ENCODE data around the gene FNTB. TPM values are rescaled to one million over a fixed set of nuclear protein-coding genes. Genes with fewer than 3 reads are reported as not detected.

Gene FNTB
- total and polyA plus RNA-seq, 2 donors (not counting 3 experiments of a cell fraction or from before 2014, with no cell fraction given), result 21.0 to 21.6 TPM

DNA sequence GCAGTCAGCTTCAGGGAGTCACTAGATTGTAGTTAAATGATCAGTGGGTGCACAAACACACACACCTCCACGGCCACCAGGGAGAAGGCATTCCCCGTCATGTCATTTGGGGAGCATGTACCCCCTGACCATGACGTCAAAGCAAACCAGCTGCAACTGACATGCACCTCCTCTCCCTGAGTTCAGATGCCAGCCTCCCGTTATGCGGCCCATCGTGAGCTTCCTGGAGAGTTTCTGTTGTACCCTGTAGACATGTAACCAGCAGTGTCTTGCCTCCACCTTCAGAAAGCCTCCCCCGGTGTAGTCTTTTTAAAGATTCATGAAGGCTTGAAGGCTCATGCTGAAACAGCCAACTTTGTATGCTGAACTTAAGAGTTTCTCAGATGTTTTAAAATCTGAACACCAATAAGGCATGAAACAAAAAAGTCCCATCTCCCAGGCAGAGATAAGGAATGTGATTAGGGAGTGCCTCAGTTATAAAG, 54.8 kb downstream of the FNTB start:
- Histone ChIP-seq H3K79me2 (ENCODE audit: control insufficient read depth, insufficient read depth, low read length) (no peaks in the 10 kb centered on the region), H2AFZ (ENCODE audit: low read depth, low read length) (no peak overlapping the region), H4K20me1 (replicated peaks; ENCODE audit: control insufficient read depth, extremely low read depth, insufficient read depth, low read length) (no peaks in the 10 kb centered on the region), H3K9me3 (replicated peaks; ENCODE audit: control insufficient read depth, insufficient read depth, low read length) (no peaks in the 10 kb centered on the region), H3K27ac (ENCODE audit: insufficient read depth, low read depth, low read length) (no peak overlapping the region), H3K4me2 (ENCODE audit: insufficient read depth, low read length) (no peak overlapping the region), H3K4me1 (ENCODE audit: control insufficient read depth, extremely low read depth, insufficient read depth, low read length) (no peaks in the 10 kb centered on the region), H3K4me3 (replicated peaks in 1 of 3; ENCODE audit: insufficient read depth in 1 of 3, low read depth in 1 of 3, low read length in 3 of 3) (no peak overlapping the region), H3K27me3 (ENCODE audit: control insufficient read depth in 2 of 2, insufficient read depth in 2 of 2, low read length in 2 of 2) (no peaks in the 10 kb centered on the region), H3K36me3 (ENCODE audit: control insufficient read depth in 2 of 2, extremely low read depth in 1 of 2, insufficient read depth in 2 of 2, low read length in 2 of 2) (peaks cover 3 to 5% of the 10 kb centered on the region in 2 experiments), H3K9ac (replicated peaks; ENCODE audit: extremely low read depth, insufficient read depth, low read length) (no peak overlapping the region), H3K9me1 (replicated peaks; ENCODE audit: control insufficient read depth, extremely low read depth, insufficient read depth, low read length) (no peaks in the 10 kb centered on the region)
- dilution Hi-C loops (cut with MboI; ENCODE audit: extremely low pct_ligation_motif_present, low sequenced_read_pairs), result no loop called here
- intact Hi-C loops (cut with micrococcal nuclease), result no loop called here
- no peak for FAIRE-seq
- DNase-seq (ENCODE audit: low read depth, low spot score), result no peak
- TF ChIP-seq GATA2 (IDR thresholded peaks at IDR 0.05; ENCODE audit: insufficient read depth, insufficient read length, low read depth, low read length) (no peak), POLR2A (IDR thresholded peaks at IDR 0.05; ENCODE audit: low read depth, low read length) (no peak), EZH2 (IDR thresholded peaks at IDR 0.05; ENCODE audit: borderline replicate concordance, low read depth, low read length, severe bottlenecking) (no peak), MYC (IDR thresholded peaks at IDR 0.05; ENCODE audit: low read depth, low read length) (no peak), FOS (IDR thresholded peaks at IDR 0.05; ENCODE audit: borderline replicate concordance, insufficient read depth, low read length) (no peak)
- BruUV-seq (replicated peaks), result no TSS peak
- ChIA-PET CTCF (interaction anchor here (1.2 kb wide), 1 partner anchor 11 kb away, joined by 5 read pairs; no protein-coding TSS in a partner anchor), POLR2A (interaction anchor here (0.6 kb wide), 1 partner anchor 61 kb away, joined by 3 read pairs; the partner anchor contains the start of gene MAX)

DNA sequence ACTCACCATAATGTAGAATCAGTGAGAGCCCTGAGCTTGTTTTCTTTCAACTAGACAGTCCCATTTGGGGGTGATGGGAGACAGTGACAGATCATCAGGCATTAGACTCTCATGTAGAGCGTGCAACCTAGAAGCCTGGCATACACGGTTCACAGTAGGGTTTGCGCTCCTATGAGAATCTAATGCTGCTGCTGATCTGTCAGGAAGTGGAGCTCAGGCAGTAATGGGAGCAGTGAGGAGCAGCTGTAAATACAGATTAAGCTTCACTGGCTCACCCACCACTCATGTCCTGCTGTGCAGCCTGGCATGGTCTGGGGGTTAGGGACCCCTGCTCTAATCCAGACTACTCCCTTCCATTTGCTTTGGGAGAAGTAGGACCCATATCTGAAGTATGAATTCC, 55.6 kb downstream of the FNTB start:
- Histone ChIP-seq H3K27ac (ENCODE audit: insufficient read depth, low read depth, low read length) (no peak overlapping the region), H3K9me1 (replicated peaks; ENCODE audit: control insufficient read depth, extremely low read depth, insufficient read depth, low read length) (no peaks in the 10 kb centered on the region), H3K79me2 (ENCODE audit: control insufficient read depth, insufficient read depth, low read length) (no peaks in the 10 kb centered on the region), H3K36me3 (ENCODE audit: control insufficient read depth in 2 of 2, extremely low read depth in 1 of 2, insufficient read depth in 2 of 2, low read length in 2 of 2) (peaks cover 3 to 5% of the 10 kb centered on the region in 2 experiments), H2AFZ (ENCODE audit: low read depth, low read length) (no peak overlapping the region), H3K4me1 (ENCODE audit: control insufficient read depth, extremely low read depth, insufficient read depth, low read length) (no peaks in the 10 kb centered on the region), H3K9ac (replicated peaks; ENCODE audit: extremely low read depth, insufficient read depth, low read length) (no peak overlapping the region), H4K20me1 (replicated peaks; ENCODE audit: control insufficient read depth, extremely low read depth, insufficient read depth, low read length) (no peaks in the 10 kb centered on the region), H3K9me3 (replicated peaks; ENCODE audit: control insufficient read depth, insufficient read depth, low read length) (no peaks in the 10 kb centered on the region), H3K27me3 (ENCODE audit: control insufficient read depth in 2 of 2, insufficient read depth in 2 of 2, low read length in 2 of 2) (no peaks in the 10 kb centered on the region), H3K4me3 (replicated peaks in 1 of 3; ENCODE audit: insufficient read depth in 1 of 3, low read depth in 1 of 3, low read length in 3 of 3) (no peak overlapping the region), H3K4me2 (ENCODE audit: insufficient read depth, low read length) (no peak overlapping the region)
- FAIRE-seq (no peak), DNase-seq (ENCODE audit: low read depth, low spot score) (no peak)
- dilution Hi-C loops (cut with MboI; ENCODE audit: extremely low pct_ligation_motif_present, low sequenced_read_pairs), result no loop called here
- ChIA-PET CTCF (no interaction called here), POLR2A (no interaction called here)
- intact Hi-C loops (cut with micrococcal nuclease), result no loop called here
- no TSS peak for BruUV-seq (replicated peaks)
- no peak for TF ChIP-seq POLR2AphosphoS5 (IDR thresholded peaks at IDR 0.05; ENCODE audit: insufficient read depth, low read depth, low read length)
- TF ChIP-seq, protein P1, sequence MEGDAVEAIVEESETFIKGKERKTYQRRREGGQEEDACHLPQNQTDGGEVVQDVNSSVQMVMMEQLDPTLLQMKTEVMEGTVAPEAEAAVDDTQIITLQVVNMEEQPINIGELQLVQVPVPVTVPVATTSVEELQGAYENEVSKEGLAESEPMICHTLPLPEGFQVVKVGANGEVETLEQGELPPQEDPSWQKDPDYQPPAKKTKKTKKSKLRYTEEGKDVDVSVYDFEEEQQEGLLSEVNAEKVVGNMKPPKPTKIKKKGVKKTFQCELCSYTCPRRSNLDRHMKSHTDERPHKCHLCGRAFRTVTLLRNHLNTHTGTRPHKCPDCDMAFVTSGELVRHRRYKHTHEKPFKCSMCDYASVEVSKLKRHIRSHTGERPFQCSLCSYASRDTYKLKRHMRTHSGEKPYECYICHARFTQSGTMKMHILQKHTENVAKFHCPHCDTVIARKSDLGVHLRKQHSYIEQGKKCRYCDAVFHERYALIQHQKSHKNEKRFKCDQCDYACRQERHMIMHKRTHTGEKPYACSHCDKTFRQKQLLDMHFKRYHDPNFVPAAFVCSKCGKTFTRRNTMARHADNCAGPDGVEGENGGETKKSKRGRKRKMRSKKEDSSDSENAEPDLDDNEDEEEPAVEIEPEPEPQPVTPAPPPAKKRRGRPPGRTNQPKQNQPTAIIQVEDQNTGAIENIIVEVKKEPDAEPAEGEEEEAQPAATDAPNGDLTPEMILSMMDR (IDR thresholded peaks at IDR 0.05; ENCODE audit: extremely low read depth in 1 of 2, insufficient read depth in 1 of 2, low read depth in 1 of 2, low read length in 2 of 2), result no peak
- TF ChIP-seq FOS (IDR thresholded peaks at IDR 0.05; ENCODE audit: borderline replicate concordance, insufficient read depth, low read length), result no peak
- TF ChIP-seq MYC (IDR thresholded peaks at IDR 0.05; ENCODE audit: low read depth, low read length), result no peak
- TF ChIP-seq GATA2 (IDR thresholded peaks at IDR 0.05; ENCODE audit: insufficient read depth, insufficient read length, low read depth, low read length), result no peak
- no peak for TF ChIP-seq POLR2A (IDR thresholded peaks at IDR 0.05; ENCODE audit: low read depth, low read length)
- TF ChIP-seq, protein P2, sequence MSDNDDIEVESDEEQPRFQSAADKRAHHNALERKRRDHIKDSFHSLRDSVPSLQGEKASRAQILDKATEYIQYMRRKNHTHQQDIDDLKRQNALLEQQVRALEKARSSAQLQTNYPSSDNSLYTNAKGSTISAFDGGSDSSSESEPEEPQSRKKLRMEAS (IDR thresholded peaks at IDR 0.05; ENCODE audit: insufficient read depth, insufficient read length), result no peak
- TF ChIP-seq JUN (IDR thresholded peaks at IDR 0.05; ENCODE audit: borderline replicate concordance, insufficient read depth, insufficient read length, low read depth), result no peak
- no peak for TF ChIP-seq EZH2 (IDR thresholded peaks at IDR 0.05; ENCODE audit: borderline replicate concordance, low read depth, low read length, severe bottlenecking)

Measured in endothelial cell of umbilical vein (primary cell).